Measurements from ENCODE around the gene ATXN1.

ATXN1 gene

GRCh38 chr6:16600701-16601100 is 160.6 kb downstream of the ATXN1 start:
- TF ChIP-seq EZH2phosphoT487 (IDR thresholded peaks at IDR 0.05; ENCODE audit: low read depth) (no peak), CTCF (IDR thresholded peaks at IDR 0.05; ENCODE audit: low read depth, low read length) (no peak)
- Histone ChIP-seq H3K27me3 (ENCODE audit: low read depth, low read length) (peaks cover 61% of the 10 kb centered on the region), H3K4me2 (ENCODE audit: low read length) (no peak overlapping the region), H3K79me2 (ENCODE audit: low read length) (no peaks in the 10 kb centered on the region), H3K4me3 (ENCODE audit: low read length) (no peak overlapping the region), H2AFZ (ENCODE audit: low read depth, low read length) (no peak overlapping the region), H3K9me3 (ENCODE audit: insufficient read depth, low read length) (no peaks in the 10 kb centered on the region), H3K9ac (ENCODE audit: low read length) (no peak overlapping the region), H4K20me1 (ENCODE audit: insufficient read depth, low read length) (0 out of 2 replicates have a peak, but pooled peaks cover 4% of the 10 kb centered on the region), H3K36me3 (replicated peaks; ENCODE audit: low read depth, low read length) (no peaks in the 10 kb centered on the region), H3K4me1 (ENCODE audit: low read length) (peaks cover 8% of the 10 kb centered on the region), H3K27ac (ENCODE audit: low read length) (no peak overlapping the region)

GRCh38 chr6:16600026-16600425 is 161.2 kb downstream of the ATXN1 start:
- H3K9me3 ChIP-seq (ENCODE audit: insufficient read depth, low read length): no peaks in the 10 kb centered on the region
- H3K4me3 ChIP-seq (ENCODE audit: low read length): no peak overlapping the region
- H3K27ac ChIP-seq (ENCODE audit: low read length): no peak overlapping the region
- H3K4me2 ChIP-seq (ENCODE audit: low read length): no peak overlapping the region
- no peak overlapping the region for H2AFZ ChIP-seq (ENCODE audit: low read depth, low read length)
- peaks cover 4% of the 10 kb centered on the region; the same call in 1 of the 2 replicates for H4K20me1 ChIP-seq (ENCODE audit: insufficient read depth, low read length)
- H3K36me3 ChIP-seq (replicated peaks; ENCODE audit: low read depth, low read length): no peaks in the 10 kb centered on the region
- H3K9ac ChIP-seq (ENCODE audit: low read length): no peak overlapping the region
- no peaks in the 10 kb centered on the region for H3K79me2 ChIP-seq (ENCODE audit: low read length)
- TF ChIP-seq EZH2phosphoT487 (IDR thresholded peaks at IDR 0.05; ENCODE audit: low read depth): no peak
- no peak for TF ChIP-seq CTCF (IDR thresholded peaks at IDR 0.05; ENCODE audit: low read depth, low read length)
- peaks cover 62% of the 10 kb centered on the region for H3K27me3 ChIP-seq (ENCODE audit: low read depth, low read length)
- H3K4me1 ChIP-seq (ENCODE audit: low read length): peaks cover 8% of the 10 kb centered on the region

- H3K27me3 ChIP-seq (ENCODE audit: low read depth, low read length): peaks cover 60% of the 10 kb centered on the region
- peaks cover 9% of the 10 kb centered on the region for H3K4me1 ChIP-seq (ENCODE audit: low read length)
- TF ChIP-seq CTCF (IDR thresholded peaks at IDR 0.05; ENCODE audit: low read depth, low read length) (no peak), EZH2phosphoT487 (IDR thresholded peaks at IDR 0.05; ENCODE audit: low read depth) (no peak)
- no peaks in the 10 kb centered on the region for H3K36me3 ChIP-seq (replicated peaks; ENCODE audit: low read depth, low read length)
- H3K9me3 ChIP-seq (ENCODE audit: insufficient read depth, low read length): no peaks in the 10 kb centered on the region
- no peak overlapping the region for H3K27ac ChIP-seq (ENCODE audit: low read length)
- H3K4me2 ChIP-seq (ENCODE audit: low read length): no peak overlapping the region
- H3K4me3 ChIP-seq (ENCODE audit: low read length): no peak overlapping the region
- H4K20me1 ChIP-seq (ENCODE audit: insufficient read depth, low read length): peaks cover 4% of the 10 kb centered on the region; the same call in 1 of the 2 replicates
- no peaks in the 10 kb centered on the region for H3K79me2 ChIP-seq (ENCODE audit: low read length)
- H3K9ac ChIP-seq (ENCODE audit: low read length): no peak overlapping the region
- no peak overlapping the region for H2AFZ ChIP-seq (ENCODE audit: low read depth, low read length)
Measured at GRCh38 chr6:16596616-16597331, 164.5 kb downstream of the ATXN1 start.

DNA sequence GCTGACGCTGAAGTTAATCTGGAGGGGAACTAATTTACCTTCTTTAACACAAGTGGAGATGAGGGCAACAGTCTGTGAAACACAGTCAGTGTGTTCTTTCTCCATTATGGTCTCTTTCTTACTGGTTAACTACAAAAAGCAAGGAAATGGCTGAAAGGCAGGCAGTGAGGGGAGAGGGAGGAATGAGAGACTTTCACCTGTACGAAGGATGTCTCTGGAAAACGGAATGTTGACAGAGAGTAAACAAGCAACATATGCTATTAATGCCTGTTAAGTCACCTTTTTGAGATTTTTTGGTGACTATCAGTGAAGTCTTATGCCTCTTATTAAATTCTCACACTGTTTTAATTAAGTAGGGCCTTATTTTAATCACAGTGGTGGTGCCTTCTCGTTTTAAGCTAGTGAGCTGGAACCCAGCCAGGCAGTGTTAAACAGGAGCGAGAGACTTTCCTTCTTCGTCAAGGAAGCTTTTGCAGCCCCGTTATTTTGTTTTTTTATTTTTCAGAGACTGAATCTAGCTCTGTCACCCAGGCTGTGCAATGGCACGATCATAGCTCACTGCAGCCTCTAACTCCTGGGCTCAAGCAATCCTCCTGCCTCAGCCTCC is 165.6 kb downstream of the ATXN1 start:
- Histone ChIP-seq H3K4me2 (ENCODE audit: low read length) (no peak overlapping the region), H3K9ac (ENCODE audit: low read length) (no peak overlapping the region), H2AFZ (ENCODE audit: low read depth, low read length) (no peak overlapping the region), H4K20me1 (ENCODE audit: insufficient read depth, low read length) (peaks cover 4% of the 10 kb centered on the region; the same call in 1 of the 2 replicates), H3K4me3 (ENCODE audit: low read length) (no peak overlapping the region), H3K36me3 (replicated peaks; ENCODE audit: low read depth, low read length) (no peaks in the 10 kb centered on the region), H3K4me1 (ENCODE audit: low read length) (peaks cover 13% of the 10 kb centered on the region), H3K79me2 (ENCODE audit: low read length) (no peaks in the 10 kb centered on the region), H3K27me3 (ENCODE audit: low read depth, low read length) (peaks cover 55% of the 10 kb centered on the region), H3K27ac (ENCODE audit: low read length) (no peak overlapping the region), H3K9me3 (ENCODE audit: insufficient read depth, low read length) (no peaks in the 10 kb centered on the region)
- TF ChIP-seq EZH2phosphoT487 (IDR thresholded peaks at IDR 0.05; ENCODE audit: low read depth) (no peak), CTCF (IDR thresholded peaks at IDR 0.05; ENCODE audit: low read depth, low read length) (no peak)
